GM10847 (cell line): ENCODE measurements around the gene RPTOR.

Experiments
- POLR2A ChIP-seq: IDR thresholded peaks from 2 replicates; pipeline ENCODE4 v1.6.1; 2011; ENCODE audit not compliant: insufficient read length; ENCODE audit errors: extremely low read depth

Gene RPTOR

DNA sequence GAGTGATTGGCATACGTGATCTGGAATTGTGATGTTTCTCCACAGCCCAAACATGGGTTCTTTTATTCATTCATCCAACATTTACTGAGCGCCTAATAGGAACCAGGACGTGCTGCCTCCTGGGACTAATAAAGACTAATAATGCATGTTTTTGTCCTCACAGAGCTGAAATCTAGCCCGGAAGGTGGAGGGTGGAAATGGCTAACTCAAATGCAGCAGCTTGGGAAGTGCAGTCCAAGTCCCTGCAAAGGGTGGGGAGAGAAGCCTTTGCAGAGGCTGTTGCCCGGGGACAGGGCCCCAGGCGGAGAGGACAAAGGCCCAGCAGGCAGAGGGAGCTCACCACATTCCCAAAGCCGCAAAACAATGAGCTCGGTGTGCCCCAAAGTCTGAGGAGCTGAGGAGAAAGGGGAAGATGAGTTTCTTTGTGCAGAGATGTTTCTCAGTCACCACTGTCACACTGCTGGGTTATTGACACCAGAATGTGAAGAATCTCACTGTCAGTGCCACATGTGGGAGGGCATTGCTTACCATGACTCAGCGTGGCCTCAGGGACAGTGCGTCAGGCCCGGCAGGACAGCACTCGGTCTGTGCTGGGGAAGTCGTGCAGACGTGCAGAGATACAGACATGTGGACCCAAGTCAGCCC is 328.8 kb downstream of the RPTOR start:
- TF ChIP-seq POLR2A = no peak

- TF ChIP-seq POLR2A = no peak
Measured at GRCh38 chr17:80874866-80875445, 330.3 kb downstream of the RPTOR start.

- TF ChIP-seq POLR2A = no peak
Measured at GRCh38 chr17:80876950-80877728, 332.5 kb downstream of the RPTOR start.

GRCh38 chr17:80877729-80878303 is 333.2 kb downstream of the RPTOR start:
- TF ChIP-seq POLR2A = no peak

DNA sequence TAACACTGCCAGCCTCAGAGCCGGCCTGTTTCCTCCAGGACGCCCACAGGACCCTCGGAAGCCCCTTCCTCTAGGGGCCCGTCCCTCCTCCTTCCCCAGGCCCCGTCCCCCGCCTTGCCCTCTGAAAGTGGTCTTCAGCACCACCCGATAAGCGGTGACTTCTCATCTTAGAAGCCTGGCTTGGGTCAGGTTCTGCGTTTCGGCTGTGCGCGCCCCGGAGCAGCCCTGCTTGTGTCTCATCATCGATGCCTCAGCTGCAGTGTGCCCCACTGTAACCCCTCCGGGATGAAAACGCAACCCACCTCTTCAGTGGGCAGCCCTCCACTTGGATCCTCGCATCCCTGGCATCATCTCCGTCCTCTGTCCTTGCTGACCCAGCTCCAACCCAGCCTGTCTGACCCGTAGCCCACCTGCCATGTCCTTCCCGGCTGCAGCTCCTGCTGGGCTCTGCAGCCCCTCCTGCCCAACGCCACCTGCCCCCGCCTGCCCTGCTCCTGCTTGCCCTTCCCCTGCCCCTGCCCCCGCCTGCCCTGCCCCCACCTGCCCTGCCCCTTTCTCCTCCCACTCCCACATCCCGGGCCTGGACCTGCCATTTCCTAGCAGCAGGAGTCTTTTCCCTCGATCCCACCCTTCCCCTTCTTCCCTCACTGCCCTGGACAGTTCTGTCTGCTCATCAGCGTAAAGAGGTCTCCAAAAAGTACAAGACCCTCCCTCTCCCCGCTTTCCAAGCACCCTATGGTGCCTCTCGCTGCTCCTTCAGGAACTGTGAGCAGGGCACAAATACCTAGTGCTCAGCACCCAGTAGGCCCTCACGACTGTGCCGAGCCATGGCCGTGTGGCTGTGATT is 334.5 kb downstream of the RPTOR start:
- TF ChIP-seq POLR2A = no peak

- no peak for TF ChIP-seq POLR2A
Measured at GRCh38 chr17:80879723-80880647, 335.3 kb downstream of the RPTOR start.

GRCh38 chr17:80880648-80880985 is 336.0 kb downstream of the RPTOR start:
- no peak for TF ChIP-seq POLR2A

DNA sequence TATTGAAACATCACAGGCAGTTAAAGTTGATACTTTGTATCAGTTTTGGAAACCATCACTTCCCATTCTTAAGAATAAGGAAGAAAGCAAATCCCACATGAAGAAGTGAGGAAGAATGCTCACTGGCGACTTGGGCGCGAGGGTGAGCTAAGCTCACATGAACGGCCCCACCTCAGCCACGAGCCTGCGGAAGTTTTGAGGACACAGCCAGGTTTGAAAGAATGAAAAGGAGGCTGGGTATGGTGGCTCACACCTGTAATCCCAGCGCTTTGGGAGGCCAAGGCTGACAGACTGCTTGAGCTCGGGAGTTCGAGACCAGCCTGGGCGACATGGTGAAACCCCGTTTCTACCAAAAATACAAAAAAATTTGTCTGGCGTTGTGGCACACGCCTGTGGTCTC is 336.7 kb downstream of the RPTOR start:
- no peak for TF ChIP-seq POLR2A

DNA sequence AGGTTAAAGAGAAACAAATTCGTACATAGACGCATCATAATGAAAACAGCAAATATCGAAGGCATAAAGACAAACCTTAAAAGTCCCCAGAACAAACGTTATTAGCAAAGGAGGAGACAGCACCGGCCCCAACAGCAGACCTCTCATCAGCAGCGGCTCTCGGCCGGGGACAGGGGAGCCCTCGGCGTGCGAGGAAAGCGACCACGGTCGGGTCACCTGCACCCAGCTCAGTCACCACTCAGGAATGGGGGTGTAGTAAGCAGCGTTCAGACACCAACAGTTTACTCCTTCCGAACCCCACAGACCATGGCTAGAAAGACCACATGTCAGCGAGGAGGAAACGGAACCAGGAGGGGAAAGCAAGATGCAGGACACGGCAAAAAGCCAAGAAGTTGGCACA is 337.7 kb downstream of the RPTOR start:
- no peak for TF ChIP-seq POLR2A

DNA sequence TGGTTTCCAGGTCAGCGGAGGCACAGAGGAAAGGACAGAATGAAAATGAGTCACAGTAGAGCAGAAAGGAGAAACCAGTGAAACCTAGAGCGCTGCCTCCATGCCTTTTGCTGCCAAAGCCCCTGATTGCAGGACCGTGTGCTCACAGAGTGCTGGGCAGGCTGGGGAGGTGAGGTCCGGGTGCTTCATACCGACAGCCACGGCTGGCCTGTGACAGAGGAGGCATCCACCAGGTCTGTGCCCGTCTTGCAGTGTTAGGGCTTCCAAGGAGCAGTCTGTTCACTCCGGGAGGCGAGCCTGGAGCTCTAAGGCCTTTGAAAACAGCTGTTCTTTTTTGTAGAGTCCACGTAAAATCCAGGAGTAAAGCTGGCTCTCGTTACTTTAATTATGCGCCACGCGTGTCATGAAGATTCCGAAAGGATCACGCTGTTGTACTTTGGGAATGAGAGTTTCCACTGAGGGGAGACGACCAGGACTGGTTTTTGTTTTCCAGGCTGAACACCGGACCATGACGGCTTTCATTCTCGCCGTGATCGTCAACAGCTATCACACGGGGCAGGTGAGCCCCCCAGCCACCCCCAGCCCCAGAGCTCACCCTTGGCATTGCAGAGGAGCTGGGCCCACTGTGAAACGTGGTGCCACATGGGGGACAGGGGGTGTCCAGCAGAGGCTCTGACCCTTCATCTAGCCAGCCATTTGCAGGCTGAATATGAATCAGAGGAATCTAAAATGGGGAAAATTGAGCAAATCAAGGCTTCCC is 338.5 kb downstream of the RPTOR start:
- no peak for TF ChIP-seq POLR2A

DNA sequence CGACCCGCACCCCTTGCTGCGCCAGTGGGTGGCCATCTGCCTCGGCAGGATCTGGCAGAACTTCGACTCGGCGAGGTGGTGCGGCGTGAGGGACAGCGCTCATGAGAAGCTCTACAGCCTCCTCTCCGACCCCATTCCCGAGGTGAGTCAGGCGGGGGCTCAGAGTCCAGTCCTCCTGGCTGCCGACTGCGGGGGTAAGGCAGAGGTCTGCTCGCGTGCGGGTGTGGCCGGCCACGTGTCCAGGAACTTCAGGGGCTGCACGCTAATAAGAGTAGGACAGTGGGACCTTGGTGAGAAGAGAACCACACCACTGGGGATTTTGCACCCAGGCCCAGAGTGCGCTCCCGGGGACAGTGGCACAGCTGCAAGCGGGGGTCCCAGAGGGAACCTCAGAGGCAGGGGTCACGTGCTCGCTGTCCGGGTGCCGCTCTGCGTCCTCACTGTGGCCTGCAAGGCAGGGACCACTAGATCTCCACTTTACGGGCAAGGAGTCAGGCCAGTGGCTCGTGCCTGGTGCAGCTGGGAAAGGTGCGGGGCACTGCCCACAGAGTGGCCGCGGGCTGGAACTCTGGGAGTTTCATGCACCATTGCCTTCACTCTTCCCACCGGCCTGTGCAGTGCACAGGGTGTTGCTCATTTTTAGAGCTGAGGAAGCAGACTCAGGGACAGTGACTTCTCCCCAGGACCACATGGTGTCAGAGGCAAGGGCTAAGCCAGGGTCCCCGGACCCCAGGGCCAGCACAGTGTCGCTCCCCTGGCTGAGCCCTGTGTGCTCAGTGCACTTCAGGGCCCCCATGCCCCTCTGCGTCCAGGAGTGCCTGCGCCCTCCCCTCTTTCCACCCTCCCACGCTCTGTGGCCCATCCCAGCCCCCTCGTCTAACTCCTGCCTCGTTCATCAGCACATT is 339.4 kb downstream of the RPTOR start:
- TF ChIP-seq POLR2A = no peak

- TF ChIP-seq POLR2A = no peak
Measured at GRCh38 chr17:80884811-80885210, 340.2 kb downstream of the RPTOR start.
